ENCODE measurements around the gene TMC1.

DNA sequence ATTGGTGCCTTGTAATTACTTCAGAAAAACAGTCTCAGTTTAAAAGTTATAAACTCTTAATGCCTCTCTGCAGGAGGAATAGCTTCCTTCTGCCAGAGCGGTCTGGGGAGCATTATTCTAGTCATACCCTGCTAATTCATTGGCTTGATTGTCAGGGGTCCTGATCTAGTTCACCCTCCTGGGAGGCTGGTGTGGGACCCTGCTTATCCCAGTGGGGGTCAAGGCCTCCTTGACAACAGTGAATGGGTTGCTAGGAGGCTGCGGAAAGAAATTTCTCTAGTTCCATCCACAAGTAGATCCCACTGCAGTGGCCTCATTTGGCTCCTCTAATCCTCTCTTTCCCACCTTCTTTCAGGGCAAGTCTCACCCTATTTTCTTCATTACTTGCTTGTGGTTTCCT is 105.7 kb downstream of the TMC1 start:
- TF ChIP-seq TAF1 (IDR thresholded peaks at IDR 0.05; ENCODE audit: low read depth) (no peak), CREB1 (IDR thresholded peaks at IDR 0.05; ENCODE audit: low read depth) (no peak), TCF12 (IDR thresholded peaks at IDR 0.05; ENCODE audit: low read depth) (no peak), EGR1 (IDR thresholded peaks at IDR 0.05) (no peak)
- TF ChIP-seq, protein P1, sequence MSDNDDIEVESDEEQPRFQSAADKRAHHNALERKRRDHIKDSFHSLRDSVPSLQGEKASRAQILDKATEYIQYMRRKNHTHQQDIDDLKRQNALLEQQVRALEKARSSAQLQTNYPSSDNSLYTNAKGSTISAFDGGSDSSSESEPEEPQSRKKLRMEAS (IDR thresholded peaks at IDR 0.05), result no peak

All from Ishikawa (cell line).